ENCODE measurements around the gene INSYN1. TPM values are rescaled to one million over a fixed set of nuclear protein-coding genes. Genes with fewer than 3 reads are reported as not detected.

The INSYN1 gene
- total RNA-seq, 1 donor from 2014 or later: 13.8 TPM

- no peak for DNase-seq (ENCODE audit: low spot score)
Observed at GRCh38 chr15:73777741-73778140, 24.6 kb upstream of the INSYN1 start.

- no peak for DNase-seq (ENCODE audit: low spot score)
Observed at GRCh38 chr15:73773428-73773827, 20.3 kb upstream of the INSYN1 start.

DNA sequence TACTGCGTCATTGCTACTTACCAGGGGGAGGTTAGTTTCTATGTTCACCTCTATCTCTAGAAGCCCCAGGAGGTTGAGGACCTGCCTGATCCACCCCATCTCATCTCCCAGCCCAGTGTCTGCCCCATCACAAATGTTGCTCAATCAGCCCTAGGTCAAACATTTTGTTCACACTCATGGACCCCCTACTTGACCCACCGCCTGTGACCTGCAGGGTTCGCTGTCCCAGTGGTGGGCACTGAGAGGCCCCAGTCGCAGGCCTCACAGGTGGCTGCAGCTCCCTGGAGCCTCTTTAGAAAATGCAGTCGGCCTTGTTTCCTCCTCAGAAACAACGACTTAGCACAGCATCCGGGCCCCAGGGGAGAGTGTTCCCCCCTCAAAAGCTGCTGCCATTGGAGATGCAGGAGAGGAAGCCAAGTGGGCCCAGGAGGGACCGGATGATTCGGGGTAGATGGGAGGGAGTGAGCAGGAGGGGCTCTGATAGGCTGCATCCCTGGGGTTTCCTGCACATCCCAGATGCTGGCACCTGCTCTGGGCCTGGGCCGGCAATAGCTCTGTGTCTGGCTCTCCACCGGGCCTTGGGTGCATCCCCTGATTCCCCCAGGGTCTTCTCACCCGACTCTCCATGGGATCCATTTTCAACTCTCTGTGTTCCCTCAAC lies 18.4 kb upstream of the INSYN1 start:
- DNase-seq (ENCODE audit: low spot score): no peak

DNA sequence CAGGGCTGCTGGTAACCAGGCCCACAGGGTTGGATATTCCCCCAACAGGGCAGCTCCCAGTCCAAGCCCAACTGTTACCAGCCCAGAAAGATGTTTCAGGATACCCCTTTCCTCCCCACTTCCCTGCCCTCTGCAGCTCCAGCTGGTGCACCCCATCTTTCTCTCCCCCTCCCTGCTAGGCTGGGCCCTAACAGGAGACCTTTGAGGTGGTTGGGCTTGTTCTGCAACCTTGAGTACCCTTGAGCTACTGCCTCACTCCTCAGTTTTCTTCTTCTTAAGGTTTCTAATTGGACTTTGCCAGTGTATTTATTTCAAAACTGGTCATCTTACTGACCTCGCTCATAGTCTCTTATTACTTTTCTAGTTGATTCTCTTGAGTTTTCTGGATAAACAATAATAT lies 16.9 kb upstream of the INSYN1 start:
- DNase-seq (ENCODE audit: low spot score): no peak

GRCh38 chr15:73767806-73768501 lies 14.8 kb upstream of the INSYN1 start:
- DNase-seq (ENCODE audit: low spot score): no peak

DNA sequence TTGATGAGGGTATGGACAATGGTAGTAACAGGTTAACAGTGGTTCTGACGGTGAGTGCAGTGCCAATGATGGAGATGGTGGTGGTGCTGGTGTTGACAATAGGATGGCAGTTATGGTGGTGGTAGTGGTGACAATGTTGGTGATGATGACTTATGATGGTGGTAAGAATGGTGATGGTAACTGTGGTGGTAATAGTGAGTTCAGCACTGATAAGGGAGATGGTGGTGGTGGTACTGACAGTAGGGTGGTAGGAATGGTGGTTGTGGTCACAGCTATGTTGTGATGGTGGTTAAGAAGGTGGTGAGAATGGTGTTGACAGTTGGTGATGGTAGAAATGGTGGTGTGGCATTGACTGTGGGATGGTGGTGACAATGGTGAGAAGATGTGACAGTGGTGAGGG lies 13.4 kb upstream of the INSYN1 start:
- DNase-seq (ENCODE audit: low spot score): no peak

DNA sequence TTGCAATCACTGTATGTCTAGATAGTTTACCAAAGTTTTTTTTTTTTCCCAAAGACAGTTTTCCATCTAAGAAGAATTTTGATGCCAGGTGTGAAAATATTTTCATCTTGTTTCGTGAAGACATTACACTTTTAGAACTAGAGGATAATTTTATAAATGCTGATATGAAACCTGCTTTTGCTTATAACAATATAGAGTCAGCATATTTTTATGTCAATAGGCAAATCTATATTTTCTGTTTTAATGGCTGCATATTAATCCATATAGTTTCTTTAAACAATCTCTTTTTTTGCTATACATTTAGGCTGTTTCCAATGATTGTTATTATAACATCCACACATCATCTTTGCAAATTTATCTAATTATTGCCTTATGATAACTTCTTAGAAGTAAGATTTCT lies 12.6 kb upstream of the INSYN1 start:
- DNase-seq (ENCODE audit: low spot score): no peak

GRCh38 chr15:73763931-73764330 lies 10.8 kb upstream of the INSYN1 start:
- DNase-seq (ENCODE audit: low spot score): no peak

- no peak for DNase-seq (ENCODE audit: low spot score)
Observed at GRCh38 chr15:73760330-73761329, 7.5 kb upstream of the INSYN1 start.

GRCh38 chr15:73758461-73758860 lies 5.3 kb upstream of the INSYN1 start:
- no peak for DNase-seq (ENCODE audit: low spot score)

- no peak for DNase-seq (ENCODE audit: low spot score)
Observed at GRCh38 chr15:73757571-73757970, 4.4 kb upstream of the INSYN1 start.

- no peak for DNase-seq (ENCODE audit: low spot score)
Observed at GRCh38 chr15:73756947-73757513, 3.9 kb upstream of the INSYN1 start.

- DNase-seq (ENCODE audit: low spot score): no peak
Observed at GRCh38 chr15:73756390-73756789, 3.2 kb upstream of the INSYN1 start.

DNA sequence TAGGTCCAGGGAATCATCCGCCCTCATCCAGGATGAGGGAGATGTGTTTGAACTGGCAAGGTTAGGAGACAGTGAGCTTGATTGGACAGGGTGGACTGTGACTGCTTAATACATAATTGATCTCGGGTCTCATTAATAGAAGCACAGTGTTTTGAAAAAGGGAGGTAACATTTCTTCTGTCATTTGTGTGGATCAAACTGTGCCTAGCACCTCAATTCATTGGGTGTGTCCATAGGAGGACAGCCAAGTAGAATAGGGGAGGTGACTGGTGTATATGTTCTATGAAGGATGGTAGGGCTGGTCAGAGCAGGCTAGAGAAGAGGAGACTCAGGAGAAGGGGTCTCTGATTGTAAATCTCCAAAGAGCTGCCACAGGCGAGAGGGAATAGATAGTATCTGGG lies 2.8 kb upstream of the INSYN1 start:
- DNase-seq (ENCODE audit: low spot score): no peak

DNA sequence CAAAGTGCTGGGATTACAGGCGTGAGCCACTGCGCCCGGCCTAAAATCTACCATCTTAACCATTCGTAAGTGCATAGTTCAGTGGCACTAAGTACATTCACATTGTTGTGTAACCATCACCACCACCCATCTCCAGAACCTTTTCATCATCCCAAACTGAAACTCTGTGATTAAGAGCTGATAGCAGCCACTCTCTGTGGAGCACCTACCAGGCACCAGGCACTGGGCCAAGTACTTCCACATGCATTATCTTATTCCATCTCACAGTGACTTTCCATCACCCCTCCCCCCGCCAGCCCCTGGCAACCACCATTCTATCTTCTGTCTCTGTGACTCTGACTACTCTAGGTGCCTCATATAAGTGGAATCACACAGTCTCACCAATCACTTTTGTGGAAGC lies 2.3 kb upstream of the INSYN1 start:
- no peak for DNase-seq (ENCODE audit: low spot score)

GRCh38 chr15:73754461-73754860 lies 1.3 kb upstream of the INSYN1 start:
- no peak for DNase-seq (ENCODE audit: low spot score)

DNA sequence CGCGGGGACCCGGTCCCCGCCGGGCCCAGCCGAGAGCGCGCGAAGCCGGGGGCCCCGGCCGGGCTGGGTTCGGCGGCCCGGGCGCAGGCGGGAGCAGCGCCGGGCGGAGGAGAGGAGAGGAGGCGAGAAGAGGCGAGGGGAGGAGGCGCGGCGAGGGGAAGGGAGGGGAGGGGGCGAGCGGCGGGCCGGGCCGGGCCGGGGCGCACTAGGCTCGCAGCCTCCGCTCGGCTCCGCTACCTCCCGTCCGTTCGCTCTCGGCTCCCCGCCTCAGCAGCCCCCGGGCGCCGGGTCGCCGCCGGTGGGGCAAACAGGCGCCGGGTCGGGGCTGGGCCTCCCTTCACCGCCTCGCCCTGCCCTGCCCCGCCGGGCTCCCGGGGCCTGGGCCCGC lies 351 bp downstream of the INSYN1 start:
- DNase-seq (ENCODE audit: low spot score): no peak

DNA sequence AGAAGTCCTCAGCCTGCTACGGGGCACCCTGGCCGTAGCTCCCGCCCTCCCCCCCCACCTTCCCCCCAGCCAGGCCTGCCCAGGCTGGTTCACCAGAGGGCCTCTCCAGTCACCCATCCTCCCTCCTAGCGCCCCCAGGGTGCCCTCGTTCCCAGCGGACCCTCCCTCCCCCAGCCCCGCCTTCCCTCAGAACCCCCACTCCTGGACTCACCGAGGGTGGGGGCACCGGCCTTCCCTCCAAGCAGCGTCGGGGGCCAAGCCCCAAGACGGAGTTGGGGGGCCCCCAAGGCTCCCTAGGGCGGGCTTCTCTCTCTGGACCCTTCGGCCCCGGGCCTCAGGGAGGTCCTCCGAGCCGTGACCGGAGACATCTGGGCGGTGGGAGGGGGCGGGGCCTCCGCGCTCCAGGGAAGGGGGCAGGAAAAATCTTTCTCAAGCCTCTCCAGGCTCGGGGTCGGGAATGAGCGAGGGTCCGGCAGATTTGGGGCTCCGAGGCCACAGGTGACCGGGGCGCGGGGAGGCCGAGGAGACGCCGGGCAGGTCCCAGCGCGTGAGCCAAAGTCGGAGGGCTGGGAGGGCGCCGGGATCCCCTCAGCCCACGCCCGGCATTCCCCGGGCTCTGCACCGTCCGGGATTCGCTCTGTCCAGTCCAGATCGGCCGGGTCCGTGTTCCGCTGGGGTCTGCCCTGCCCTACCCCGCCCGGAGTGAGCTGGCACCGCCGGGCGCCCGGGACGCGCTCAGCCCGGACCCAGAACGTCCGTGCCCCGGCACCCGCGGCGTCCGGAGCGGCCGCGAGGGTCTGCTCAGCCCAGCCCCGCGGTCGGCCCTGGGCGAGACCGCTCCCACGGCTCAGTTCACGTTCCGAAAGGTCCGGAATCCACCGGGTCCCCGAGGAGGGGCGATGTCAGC lies 999 bp downstream of the INSYN1 start:
- no peak for DNase-seq (ENCODE audit: low spot score)

DNA sequence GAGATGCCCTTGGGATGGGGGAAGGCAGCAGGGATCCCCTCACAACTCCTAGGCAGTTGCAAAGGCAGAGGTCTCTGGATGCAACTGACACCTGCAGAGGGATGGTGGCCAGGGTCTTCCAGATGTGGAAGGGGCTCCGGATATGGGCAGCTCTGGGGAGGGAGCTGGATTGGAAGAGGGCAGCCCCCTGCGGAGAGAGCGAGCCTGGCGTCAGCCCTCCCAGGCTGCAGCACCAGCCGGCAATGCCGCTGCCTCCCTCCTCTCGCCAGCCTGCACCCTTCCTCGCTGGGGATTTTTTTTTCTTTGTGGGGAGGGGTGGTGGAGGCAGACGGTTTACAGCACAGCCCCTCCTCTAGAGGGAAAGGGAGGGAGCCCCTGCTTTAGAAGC lies 1.6 kb downstream of the INSYN1 start:
- DNase-seq (ENCODE audit: low spot score): no peak

DNA sequence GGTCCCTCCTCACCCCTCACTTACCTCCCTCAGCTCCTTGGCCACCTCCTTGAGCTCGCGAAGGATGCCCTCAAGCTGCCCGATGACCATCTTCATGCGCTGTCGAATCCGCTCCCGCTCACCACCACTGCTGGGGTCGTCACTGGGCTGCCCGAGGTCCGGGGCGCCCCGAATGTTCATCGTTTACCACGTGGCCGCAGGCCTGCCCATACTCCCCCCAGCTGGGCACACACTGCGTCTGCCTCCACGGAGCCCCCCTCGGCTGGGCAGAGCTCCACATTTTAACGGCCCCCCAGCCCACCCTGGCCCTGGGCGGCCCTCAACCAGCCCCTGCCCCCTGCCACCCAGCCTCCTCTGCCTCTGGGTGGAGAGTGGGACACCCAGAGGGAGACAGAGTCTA lies 2.2 kb downstream of the INSYN1 start:
- DNase-seq (ENCODE audit: low spot score): no peak

DNA sequence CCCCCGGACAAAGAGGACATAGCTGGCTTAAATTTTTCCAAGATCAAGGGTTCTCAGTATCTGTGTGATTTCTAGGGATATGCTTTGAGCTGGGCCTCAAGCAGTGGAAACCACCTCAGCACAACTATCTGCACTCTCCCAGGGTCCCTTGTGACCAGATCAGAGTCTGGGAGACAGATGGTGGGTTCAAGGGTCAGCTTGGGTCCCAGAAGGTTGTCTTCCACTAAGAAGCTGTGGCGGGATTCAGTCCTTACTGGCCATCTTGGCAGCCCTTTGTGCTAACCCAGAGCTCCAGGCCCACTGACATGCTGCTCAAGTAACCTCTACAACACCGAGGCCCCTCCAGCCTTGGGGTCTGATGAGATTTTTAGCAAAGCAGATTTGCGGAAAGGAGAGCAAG lies 2.7 kb downstream of the INSYN1 start:
- no peak for DNase-seq (ENCODE audit: low spot score)
